Measurements from ENCODE around the gene C3orf52.

GRCh38 chr3:112132975-112133448 lies 46.8 kb downstream of the C3orf52 start, which contains the start of gene GCSAM:
- TF ChIP-seq CTCF (IDR thresholded peaks at IDR 0.05) (no peak), POLR2A (IDR thresholded peaks at IDR 0.05) (no peak)

All from lower leg skin (tissue), 3 donors.